SK-N-MC (cell line): ENCODE measurements around the gene MCM8.

Experiments used
- EZH2 ChIP-seq: fragments of 200-600 bp; sonication (generic); IDR thresholded peaks from one replicate; pipeline ENCODE4 v1.6.1; 2017; ENCODE audit warnings: antibody characterized with exemption
- POLR2AphosphoS5 ChIP-seq: IDR thresholded peaks from 2 replicates; pipeline ENCODE4 v1.6.1; 2012; ENCODE audit warnings: mild to moderate bottlenecking, low read depth, low read length, borderline replicate concordance

DNA sequence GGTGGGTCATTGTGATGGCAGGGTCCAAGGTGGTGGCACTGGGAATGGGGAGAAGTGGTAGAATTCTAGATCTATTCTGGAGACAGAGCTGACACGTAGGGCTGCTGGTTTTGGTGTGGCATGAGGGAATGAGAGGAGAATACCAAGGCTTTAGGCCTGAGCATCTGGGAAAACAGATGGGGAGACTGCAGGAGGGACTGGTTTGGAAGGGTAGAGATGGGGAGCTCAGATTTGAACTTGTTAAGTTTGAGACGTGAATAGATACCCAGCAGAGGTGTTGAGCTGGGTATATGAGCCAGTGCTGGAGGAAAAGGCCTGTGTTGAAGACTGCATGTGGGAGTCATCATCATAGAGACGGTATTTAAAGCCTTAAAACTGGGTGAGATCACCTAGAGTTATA is 17.7 kb upstream of the MCM8 start:
- TF ChIP-seq POLR2AphosphoS5 (no peak), EZH2 (no peak)
